NCI-H2107 (cell line): ENCODE measurements around the gene IL37.

Experiments used
- DNase-seq: peaks from one replicate; lab custom pipeline; 2025; lab: John Stamatoyannopoulos, UW

The IL37 gene

GRCh38 chr2:112960230-112960825 lies 49.4 kb downstream of the IL37 start:
- DNase-seq = no peak

GRCh38 chr2:112962308-112963175 lies 51.6 kb downstream of the IL37 start:
- DNase-seq = no peak

GRCh38 chr2:112967023-112967422 lies 56.1 kb downstream of the IL37 start:
- no peak for DNase-seq
